NAMALWA (cell line): ENCODE results near the gene PTMA.
"Not testable (repeated sequence)": the region's sequence is repeated elsewhere in the genome, so short reads cannot be mapped to it uniquely, and the experiment has no call there.

ENCODE experiments used
- DNase-seq: peaks from one replicate; pipeline ENCODE4 v3.0.0-alpha.2; 2015; ENCODE audit warnings: low spot score

Gene PTMA, protein sequence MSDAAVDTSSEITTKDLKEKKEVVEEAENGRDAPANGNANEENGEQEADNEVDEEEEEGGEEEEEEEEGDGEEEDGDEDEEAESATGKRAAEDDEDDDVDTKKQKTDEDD

GRCh38 chr2:231707927-231708772, at the start of gene PTMA:
Gene PTMA (plus strand): TSS chr2:231708525. CDS start chr2:231708707, 182 bp downstream.
- DNase-seq = peak; percentile 99

GRCh38 chr2:231660073-231660472, 48.3 kb upstream of the PTMA start:
- DNase-seq = not testable (repeated sequence)

DNA sequence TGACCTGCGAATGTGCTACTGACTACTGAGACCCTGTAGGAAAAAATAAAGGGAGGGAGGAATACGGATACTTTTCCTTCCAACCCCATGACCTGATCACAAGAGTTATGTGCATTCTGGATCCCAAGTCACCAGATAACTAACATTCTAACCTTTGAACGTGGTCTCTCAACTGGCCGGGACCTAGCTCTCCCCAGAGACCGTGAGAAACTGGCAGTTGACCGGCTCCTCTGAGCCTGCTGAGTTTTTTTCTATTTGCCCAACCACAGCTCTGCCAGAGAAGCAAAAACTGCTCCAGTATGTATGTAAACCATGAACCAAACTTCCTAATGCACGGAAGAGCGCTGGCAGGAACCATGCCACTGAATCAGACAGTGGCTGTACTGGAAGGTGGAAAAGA, 47.5 kb upstream of the PTMA start:
- DNase-seq = no peak

DNA sequence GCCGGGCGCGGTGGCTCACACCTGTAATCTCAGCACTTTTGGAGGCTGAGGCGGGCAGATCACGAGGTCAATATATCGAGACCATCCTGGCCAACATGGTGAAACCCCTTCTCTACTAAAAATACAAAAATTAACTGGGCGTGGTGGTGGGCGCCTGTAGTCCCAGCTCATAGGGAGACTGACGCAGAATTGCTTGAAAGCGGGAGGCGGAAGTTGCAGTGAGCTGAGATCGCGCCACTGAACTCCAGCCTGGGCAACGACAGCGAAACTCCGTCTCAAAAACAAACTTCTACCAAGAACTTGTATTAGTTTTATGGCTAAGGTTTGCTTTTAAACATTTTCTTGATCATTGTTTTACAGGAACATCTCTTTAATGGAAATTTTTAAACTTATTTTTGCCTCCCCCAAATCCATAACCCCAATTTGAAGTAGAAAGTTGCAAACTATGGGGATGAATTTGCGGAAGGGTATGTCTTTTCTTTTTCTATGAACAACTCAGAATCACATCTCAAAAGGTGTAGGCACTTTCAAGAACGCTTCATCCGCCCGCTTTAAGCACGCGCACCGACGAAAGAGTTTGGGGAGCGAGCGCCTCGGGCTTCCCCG, 46.8 kb upstream of the PTMA start:
- DNase-seq = no peak

GRCh38 chr2:231662028-231662810, 46.1 kb upstream of the PTMA start:
- peak; percentile 98 for DNase-seq

DNA sequence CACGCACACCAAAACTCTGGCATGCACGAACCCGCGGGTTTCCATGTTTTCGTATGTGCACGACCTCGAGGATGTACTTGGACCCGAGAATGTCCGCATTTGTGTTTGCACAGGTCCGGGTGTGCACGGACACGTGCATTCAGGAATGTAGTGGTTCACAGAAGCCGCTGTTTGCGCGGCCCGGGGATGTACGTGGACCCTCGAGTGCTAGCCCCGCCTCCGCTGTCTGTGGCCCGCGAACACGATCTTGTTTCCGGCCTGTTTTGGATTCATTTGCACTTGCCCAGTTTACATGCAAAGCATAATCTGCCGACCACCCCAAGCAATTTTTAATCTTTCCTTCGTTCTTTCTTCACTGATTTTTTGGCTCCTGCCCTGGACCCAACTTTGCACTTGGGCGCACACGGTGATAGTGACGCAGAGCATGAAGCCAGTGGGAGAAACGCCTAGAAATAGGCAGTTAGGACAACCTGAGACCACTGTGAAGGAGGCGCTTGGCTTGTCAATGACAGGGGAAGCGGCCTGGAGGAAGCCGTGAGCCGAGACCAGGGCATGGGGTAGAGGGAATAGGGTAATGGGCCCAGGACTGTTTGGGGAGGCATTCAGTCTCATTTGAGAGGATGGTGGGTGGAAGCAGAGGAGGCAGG, 45.4 kb upstream of the PTMA start:
- no peak for DNase-seq

GRCh38 chr2:231663458-231664212, 44.7 kb upstream of the PTMA start:
- no peak for DNase-seq

- no peak for DNase-seq
Measured at GRCh38 chr2:231664727-231665126, 43.6 kb upstream of the PTMA start.

GRCh38 chr2:231665245-231666170, 42.8 kb upstream of the PTMA start:
- DNase-seq = no peak

- DNase-seq = no peak
Measured at GRCh38 chr2:231666171-231667095, 41.9 kb upstream of the PTMA start.

GRCh38 chr2:231667096-231667427, 41.3 kb upstream of the PTMA start:
- DNase-seq = no peak

- no peak for DNase-seq
Measured at GRCh38 chr2:231667496-231667895, 40.8 kb upstream of the PTMA start.

- no peak for DNase-seq
Measured at GRCh38 chr2:231668981-231669380, 39.3 kb upstream of the PTMA start.

DNA sequence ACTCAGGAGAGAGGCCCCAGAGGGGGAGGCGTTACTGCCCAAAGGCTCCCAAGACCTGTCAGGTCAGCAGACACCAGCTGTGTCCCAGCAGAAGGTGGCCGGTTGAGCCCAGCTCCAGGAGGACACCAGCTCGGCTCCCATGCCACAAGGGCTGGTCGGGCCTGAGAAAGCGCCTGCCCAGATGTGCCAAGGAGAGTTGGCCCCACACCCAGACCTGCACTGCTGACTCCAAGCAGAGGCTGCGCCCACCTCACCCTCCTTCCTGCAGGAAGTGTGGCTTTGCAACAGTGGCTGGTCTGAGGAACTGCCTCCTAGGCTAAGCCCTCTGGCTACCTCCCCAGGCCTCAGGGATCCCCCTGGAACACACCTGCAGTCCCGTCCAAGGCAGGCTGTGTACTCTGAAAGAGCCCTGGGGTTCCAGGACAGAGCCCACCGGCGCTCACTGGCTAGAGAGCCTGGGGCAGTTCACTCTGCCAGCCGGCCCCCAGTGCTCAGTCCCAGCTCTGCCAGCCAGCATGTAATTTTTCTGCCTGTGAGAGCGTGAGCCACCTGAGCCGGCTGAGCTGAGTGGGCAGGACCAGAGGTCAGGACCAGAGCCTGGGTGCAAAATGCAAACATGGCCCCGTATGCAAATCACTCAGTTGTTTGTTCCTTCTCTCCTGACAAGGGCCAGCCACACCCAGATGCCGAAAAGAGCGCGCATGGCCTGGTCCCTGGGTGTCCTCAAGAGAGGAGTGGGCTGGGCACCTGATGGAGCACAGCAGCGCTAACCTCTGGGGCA, 36.9 kb upstream of the PTMA start:
- DNase-seq = peak; percentile 92

DNA sequence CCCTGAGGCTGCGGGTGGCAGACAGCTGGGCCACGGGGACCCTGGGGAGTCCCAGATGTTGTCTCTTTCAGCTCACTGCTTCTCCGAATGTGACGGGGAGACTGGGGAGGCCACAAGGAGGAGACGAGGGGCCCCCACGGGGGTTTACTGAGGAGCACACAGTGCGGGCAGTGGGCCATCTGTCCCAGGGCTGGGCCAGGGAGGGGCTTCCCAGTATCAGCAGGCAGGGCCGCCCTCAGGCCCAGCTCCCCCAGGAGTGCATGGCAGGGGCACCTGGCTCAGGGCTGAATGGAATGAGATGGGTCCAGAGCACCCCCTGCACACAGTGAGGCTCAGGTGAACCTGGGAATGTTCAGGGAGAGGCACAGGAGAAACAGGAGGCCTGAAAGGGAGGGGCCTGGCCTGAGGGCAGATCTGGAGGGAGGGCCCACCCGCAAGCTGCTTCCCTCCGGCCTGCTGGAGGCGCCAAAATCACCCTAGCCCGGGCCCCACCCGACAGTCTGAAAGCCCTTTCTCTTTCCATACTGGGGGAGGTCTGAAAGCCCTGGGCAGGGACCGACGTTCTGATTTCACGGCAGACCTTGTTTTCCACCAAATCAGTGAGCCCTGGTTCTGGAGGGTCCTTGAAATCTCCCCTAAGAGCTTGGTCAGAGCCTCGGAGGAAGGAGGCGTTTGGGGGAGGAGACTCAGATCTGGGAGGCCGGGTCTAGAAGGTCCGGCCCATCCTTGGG, 35.5 kb upstream of the PTMA start:
- DNase-seq = peak; percentile 99

DNA sequence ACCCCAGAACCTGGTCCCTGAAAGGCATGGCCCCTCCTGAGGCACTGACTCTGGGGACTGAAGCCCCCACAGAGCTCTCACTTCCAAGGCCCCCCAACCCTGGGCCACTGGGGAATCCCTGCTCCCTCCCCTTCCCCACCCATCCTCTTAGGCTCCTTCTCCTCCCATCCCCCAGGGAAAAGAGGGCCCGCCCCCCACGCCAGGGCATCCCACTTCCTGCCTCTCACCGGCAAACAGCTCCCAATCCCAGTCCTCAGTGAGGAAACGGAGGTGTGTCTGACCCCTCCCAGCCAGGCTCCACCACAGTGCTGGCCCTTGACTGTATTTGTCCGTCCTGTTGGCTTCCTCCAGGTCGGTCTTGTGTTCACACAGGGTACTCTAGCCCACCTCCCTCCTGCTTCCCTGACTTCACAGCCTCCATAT, 35.0 kb upstream of the PTMA start:
- DNase-seq = peak; percentile 39

GRCh38 chr2:231674587-231675338, 33.6 kb upstream of the PTMA start:
- peak; percentile 98 for DNase-seq
